Cardiac muscle cell (in vitro differentiated cells and primary cell): ENCODE measurements around the gene AP3D1. TPM values are rescaled to one million over a fixed set of nuclear protein-coding genes. Genes with fewer than 3 reads are reported as not detected.
A peak's percentile ranks its signal among the peaks of the same experiment; 100 is the strongest.

Experiments
- DNase-seq, 2 donors: peaks; one replicate each; pipeline versions ENCODE4 v3.0.0 to v3.0.0-alpha.2; 2010 to 2017; ENCODE audit warnings: low read depth in 1 of 2, low spot score in 1 of 2
- H3K27ac ChIP-seq: fragments of 200-600 bp; sonication (generic); 2 replicates; pipeline ENCODE4 v1.5.1; 2016
- H3K27me3 ChIP-seq: fragments of 200-600 bp; sonication (generic); 2 replicates; pipeline ENCODE4 v1.6.0; 2016; ENCODE audit warnings: control low read depth
- H3K36me3 ChIP-seq: fragments of 200-600 bp; sonication (generic); 2 replicates; pipeline ENCODE4 v1.5.1; 2016; ENCODE audit warnings: control low read depth
- H3K4me1 ChIP-seq: fragments of 200-600 bp; sonication (generic); 2 replicates; pipeline ENCODE4 v1.8.1; 2017; ENCODE audit warnings: low read depth, mild to moderate bottlenecking, mixed run types
- H3K4me3 ChIP-seq: fragments of 200-600 bp; sonication (generic); 2 replicates; pipeline ENCODE4 v1.5.1; 2016; ENCODE audit warnings: mild to moderate bottlenecking
- H3K9me3 ChIP-seq: fragments of 200-600 bp; sonication (generic); 2 replicates; pipeline ENCODE4 v1.5.1; 2017; ENCODE audit warnings: low read depth, mild to moderate bottlenecking, control low read depth
- polyA plus RNA-seq: library from polyadenylated mRNA; unstranded; fragments of >200 nt; fragmentation: Nextera tagmentation; extraction: Ambion mirVana; gene quantifications from 2 replicates; pipeline ENCODE4 v1.2.1, GENCODE V29; 2016
- total RNA-seq: library from RNA; depleted of rRNA; stranded (reverse); fragments of >200 nt; gene quantifications from 2 replicates; pipeline ENCODE4 v1.2.3, GENCODE V29; 2016
- TF ChIP-seq, protein P1 (sequence below): IDR thresholded peaks from 2 replicates; pipeline ENCODE4 v1.5.1; 2012; ENCODE audit warnings: low read depth, mild to moderate bottlenecking, low read length

The AP3D1 gene
- total and polyA plus RNA-seq, 2 experiments from 2014 or later: 115 to 125 TPM

DNA sequence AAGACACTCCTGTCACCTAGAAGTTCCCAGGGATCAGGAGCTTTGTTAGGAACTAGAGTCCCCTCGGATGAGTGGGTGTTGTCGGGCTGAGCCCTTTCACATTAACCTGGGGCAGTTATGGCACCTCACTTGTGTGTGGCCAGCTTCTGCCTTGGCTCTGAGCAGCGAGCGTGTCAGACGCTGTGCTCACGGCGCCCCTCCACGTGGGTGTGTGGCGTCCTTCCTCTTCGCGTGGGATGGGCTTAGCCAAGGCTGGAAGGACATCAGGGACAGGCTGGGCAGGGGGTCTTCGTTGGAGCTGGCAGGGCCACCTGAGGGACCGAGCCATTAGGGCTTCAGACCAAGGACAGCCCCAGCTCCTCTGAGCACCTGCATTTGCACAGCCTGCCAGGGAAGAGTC, 35.8 kb upstream of the AP3D1 start:
- peak overlapping the region; percentile 95 for H3K27ac ChIP-seq
- DNase-seq: no peak
- peaks cover 2% of the 10 kb centered on the region for H3K36me3 ChIP-seq
- H3K4me1 ChIP-seq: peaks cover 60% of the 10 kb centered on the region
- H3K9me3 ChIP-seq: no peaks in the 10 kb centered on the region
- TF ChIP-seq, protein P1, sequence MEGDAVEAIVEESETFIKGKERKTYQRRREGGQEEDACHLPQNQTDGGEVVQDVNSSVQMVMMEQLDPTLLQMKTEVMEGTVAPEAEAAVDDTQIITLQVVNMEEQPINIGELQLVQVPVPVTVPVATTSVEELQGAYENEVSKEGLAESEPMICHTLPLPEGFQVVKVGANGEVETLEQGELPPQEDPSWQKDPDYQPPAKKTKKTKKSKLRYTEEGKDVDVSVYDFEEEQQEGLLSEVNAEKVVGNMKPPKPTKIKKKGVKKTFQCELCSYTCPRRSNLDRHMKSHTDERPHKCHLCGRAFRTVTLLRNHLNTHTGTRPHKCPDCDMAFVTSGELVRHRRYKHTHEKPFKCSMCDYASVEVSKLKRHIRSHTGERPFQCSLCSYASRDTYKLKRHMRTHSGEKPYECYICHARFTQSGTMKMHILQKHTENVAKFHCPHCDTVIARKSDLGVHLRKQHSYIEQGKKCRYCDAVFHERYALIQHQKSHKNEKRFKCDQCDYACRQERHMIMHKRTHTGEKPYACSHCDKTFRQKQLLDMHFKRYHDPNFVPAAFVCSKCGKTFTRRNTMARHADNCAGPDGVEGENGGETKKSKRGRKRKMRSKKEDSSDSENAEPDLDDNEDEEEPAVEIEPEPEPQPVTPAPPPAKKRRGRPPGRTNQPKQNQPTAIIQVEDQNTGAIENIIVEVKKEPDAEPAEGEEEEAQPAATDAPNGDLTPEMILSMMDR: no peak
- H3K27me3 ChIP-seq: no peaks in the 10 kb centered on the region
- H3K4me3 ChIP-seq: no peak overlapping the region

DNA sequence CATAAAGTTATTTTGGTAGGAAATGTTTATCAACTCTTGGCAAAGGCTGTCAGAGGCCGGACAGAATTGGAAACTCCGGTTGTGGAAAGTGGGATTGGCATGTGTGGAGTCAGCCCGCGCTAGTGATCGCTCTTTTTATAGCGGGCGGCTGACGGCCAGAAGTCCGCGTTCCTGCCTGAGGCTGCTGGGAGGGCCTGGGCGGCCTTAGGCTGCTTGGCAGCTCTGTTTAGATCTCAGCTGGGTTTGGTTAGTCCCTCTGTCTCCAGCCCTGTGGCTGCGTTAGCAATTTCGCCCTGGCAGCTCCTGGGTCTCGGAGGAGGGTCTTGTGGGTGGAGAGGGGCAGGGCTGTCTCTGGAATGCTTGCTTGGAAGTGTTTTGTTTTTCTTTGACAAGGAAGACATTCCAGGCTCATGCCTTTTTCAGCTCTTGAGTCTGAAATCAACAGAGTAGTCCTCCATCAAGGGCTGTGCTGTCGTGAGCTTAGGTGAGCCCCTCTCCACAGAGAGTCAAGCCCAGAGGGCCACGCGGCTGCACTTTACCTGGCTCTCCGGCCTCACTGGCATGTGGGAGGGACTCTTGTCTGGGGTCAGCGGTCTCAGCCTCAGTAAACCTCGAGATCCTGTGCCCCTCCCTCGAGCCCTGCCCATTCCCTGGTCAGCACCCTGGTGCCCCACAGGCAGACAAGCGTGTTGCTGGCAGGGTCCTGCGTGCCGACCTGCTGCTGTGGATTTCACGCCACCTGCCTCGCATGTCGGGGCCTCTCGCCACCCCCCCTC, 34.9 kb upstream of the AP3D1 start:
- no peaks in the 10 kb centered on the region for H3K27me3 ChIP-seq
- peak overlapping the region; percentile 95 for H3K27ac ChIP-seq
- peak; percentile 77 to 98 for DNase-seq
- no peaks in the 10 kb centered on the region for H3K36me3 ChIP-seq
- TF ChIP-seq, protein P1: no peak
- H3K9me3 ChIP-seq: no peaks in the 10 kb centered on the region
- no peak overlapping the region for H3K4me3 ChIP-seq
- H3K4me1 ChIP-seq: peaks cover 68% of the 10 kb centered on the region

DNA sequence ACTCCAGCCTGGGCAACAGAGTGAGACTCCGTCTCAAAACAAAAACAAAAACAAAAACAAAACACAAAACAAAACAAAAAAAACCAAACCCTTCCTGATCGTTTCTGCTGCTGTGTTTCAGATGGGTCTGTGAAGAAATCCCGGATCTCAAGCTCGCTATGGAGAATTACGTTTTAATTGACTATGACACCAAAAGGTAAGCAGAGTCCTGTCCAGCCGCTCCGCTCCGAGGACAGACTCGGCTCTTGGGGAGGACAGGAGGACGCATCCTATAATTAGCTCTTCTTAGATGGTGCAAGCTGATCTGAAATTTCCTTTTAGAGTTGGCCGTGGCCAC, 34.3 kb upstream of the AP3D1 start:
- no peaks in the 10 kb centered on the region for H3K27me3 ChIP-seq
- peaks cover 72% of the 10 kb centered on the region for H3K4me1 ChIP-seq
- DNase-seq: no peak
- peak overlapping the region; percentile 95 for H3K27ac ChIP-seq
- no peaks in the 10 kb centered on the region for H3K36me3 ChIP-seq
- no peak overlapping the region for H3K4me3 ChIP-seq
- TF ChIP-seq, protein P1: no peak
- H3K9me3 ChIP-seq: no peaks in the 10 kb centered on the region

DNA sequence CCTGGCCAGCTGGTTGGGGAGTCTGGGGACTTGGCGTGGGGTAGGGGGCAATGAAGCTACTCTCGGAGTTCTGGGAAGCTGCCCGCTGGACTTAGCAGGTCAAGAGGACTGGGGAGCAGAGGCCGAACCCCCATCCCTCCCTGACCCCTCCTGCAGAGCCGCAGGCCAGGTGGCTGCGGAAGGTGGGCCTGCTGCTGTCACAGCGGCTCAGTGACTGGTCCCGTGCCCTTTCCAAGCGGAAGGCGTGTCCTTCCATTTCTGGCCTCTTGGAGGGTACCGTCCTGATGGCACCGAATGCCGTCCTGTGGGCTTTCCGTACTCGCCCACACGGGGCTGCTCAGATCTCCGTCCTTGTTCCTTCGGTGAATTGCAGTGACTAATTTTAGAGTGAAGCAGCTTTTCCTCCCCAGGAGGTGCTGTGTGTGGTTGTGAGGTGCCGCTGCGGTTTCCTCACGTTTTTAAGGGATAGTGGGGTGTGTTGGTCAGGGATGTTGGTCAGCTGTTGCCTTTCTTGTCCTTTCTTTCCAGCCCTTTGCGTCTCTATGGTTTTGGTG, 33.1 kb upstream of the AP3D1 start:
- Histone ChIP-seq H3K27ac (peak overlapping the region; percentile 95), H3K27me3 (no peaks in the 10 kb centered on the region), H3K9me3 (no peaks in the 10 kb centered on the region), H3K4me1 (peaks cover 65% of the 10 kb centered on the region), H3K4me3 (no peak overlapping the region), H3K36me3 (no peaks in the 10 kb centered on the region)
- DNase-seq: no peak
- TF ChIP-seq, protein P1: no peak

DNA sequence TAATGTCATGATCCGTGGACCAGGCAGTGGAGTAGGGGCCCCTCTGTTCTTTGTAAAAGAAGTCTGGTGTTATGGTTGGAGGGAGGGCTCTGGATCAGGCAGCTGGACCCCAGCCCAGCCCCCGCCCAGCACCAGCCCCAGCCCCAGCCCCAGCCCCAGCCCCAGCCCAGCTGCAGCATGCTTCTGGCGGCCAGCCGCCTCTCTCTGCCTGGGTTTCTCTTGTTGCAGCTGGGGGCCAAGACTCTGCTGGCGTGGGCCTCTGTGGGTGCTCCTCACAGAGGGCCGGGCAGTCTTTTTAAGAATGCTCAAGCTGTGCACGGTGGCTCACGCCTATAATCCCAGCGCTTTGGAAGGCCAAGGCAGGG, 30.2 kb upstream of the AP3D1 start:
- Histone ChIP-seq H3K36me3 (no peaks in the 10 kb centered on the region), H3K27ac (peak overlapping the region; percentile 71), H3K4me3 (no peak overlapping the region), H3K9me3 (no peaks in the 10 kb centered on the region), H3K4me1 (peaks cover 44% of the 10 kb centered on the region), H3K27me3 (no peaks in the 10 kb centered on the region)
- DNase-seq: no peak
- TF ChIP-seq, protein P1: no peak
